GM12878 (cell line): ENCODE results near the gene NAT10. TPM values are rescaled to one million over a fixed set of nuclear protein-coding genes. Genes with fewer than 3 reads are reported as not detected.

ENCODE experiments used
- ATAC-seq: fragments of 200-7000 bp; cut with Tn5 transposase; 3 replicates; pipeline ENCODE4 v1.9.1; 2020; ENCODE audit warnings: mild to moderate bottlenecking, moderate library complexity
- BruUV-seq: library from RNA; stranded (reverse); fragments of 400-500 nt; replicated peaks from 2 replicates; lab custom pipeline; 2021; lab: Mats Ljungman, UMichigan
- CTCF ChIA-PET: fragments of 300-600 bp; sonication (Branson Sonifier 250); formaldehyde crosslinking; extraction: SDS; loops from one replicate; lab custom pipeline; 2021; ENCODE audit warnings: inconsistent platforms; lab: Yijun Ruan, JAX
- POLR2A ChIA-PET: fragments of 350-600 bp; formaldehyde crosslinking; extraction: SDS; loops from one replicate; lab custom pipeline; 2021; ENCODE audit warnings: inconsistent platforms; lab: Charles Lee
- RAD21 ChIA-PET: fragments of 300-600 bp; sonication (Branson Sonifier 250); formaldehyde crosslinking; loops from one replicate; lab custom pipeline; 2023; ENCODE audit warnings: antibody characterized with exemption; ENCODE audit not compliant: unreplicated experiment; lab: Charles Lee
- SMC1A ChIA-PET: fragments of 300-600 bp; sonication (Branson Sonifier 250); formaldehyde crosslinking; loops from one replicate; lab custom pipeline; 2023; ENCODE audit not compliant: unreplicated experiment, uncharacterized antibody; lab: Charles Lee
- DNase-seq: peaks from one replicate; pipeline ENCODE4 v3.0.0-alpha.2; 2011; ENCODE audit warnings: low read depth, low spot score
- FAIRE-seq: peaks from 3 replicates; lab custom pipeline; 2011; peaks lifted over from hg19 to GRCh38; lab: Jason Lieb, UNC
- H2AFZ ChIP-seq: 2 replicates; pipeline ENCODE4 v1.6.0; 2011; ENCODE audit warnings: low read depth, low read length, control low read depth; ENCODE audit not compliant: control insufficient read depth
- H3K27ac ChIP-seq: 2 replicates; pipeline ENCODE4 v1.5.1; 2011; ENCODE audit warnings: control low read depth; ENCODE audit not compliant: control insufficient read depth, insufficient read depth
- H3K27me3 ChIP-seq, 2 experiments: replicated peaks in 1 of 2; 2 replicates each; pipeline versions ENCODE4 v1.6.0 to v1.6.1; 2011; ENCODE audit warnings: low read length in 1 of 2; ENCODE audit not compliant: control insufficient read depth in 2 of 2, insufficient read depth in 2 of 2
- H3K36me3 ChIP-seq, 2 experiments: 2 replicates each; pipeline ENCODE4 v1.5.1; 2011; ENCODE audit warnings: low read length in 1 of 2; ENCODE audit not compliant: control insufficient read depth in 2 of 2, insufficient read depth in 2 of 2
- H3K4me1 ChIP-seq: 2 replicates; pipeline ENCODE4 v1.6.1; 2011; ENCODE audit warnings: mild to moderate bottlenecking, low read length, moderate library complexity, mixed read lengths; ENCODE audit not compliant: control insufficient read depth, insufficient read depth
- H3K4me2 ChIP-seq: 2 replicates; pipeline ENCODE4 v1.6.0; 2011; ENCODE audit warnings: control low read depth; ENCODE audit not compliant: control insufficient read depth, insufficient read depth
- H3K4me3 ChIP-seq: fragments of 200-600 bp; sonication (generic); 2 replicates; pipeline ENCODE4 v1.5.1; 2016
- H3K79me2 ChIP-seq: 2 replicates; pipeline ENCODE4 v1.6.0; 2011; ENCODE audit warnings: low read length; ENCODE audit not compliant: control insufficient read depth, insufficient read depth
- H3K9ac ChIP-seq: 2 replicates; pipeline ENCODE4 v1.8.0; 2011; ENCODE audit warnings: low read length, control low read depth, mixed read lengths; ENCODE audit not compliant: control insufficient read depth, insufficient read depth
- H3K9me3 ChIP-seq: replicated peaks from 3 replicates; pipeline ENCODE4 v1.5.1; 2011; ENCODE audit warnings: mild to moderate bottlenecking, low read length; ENCODE audit not compliant: control insufficient read depth, insufficient read depth
- H4K20me1 ChIP-seq: 2 replicates; pipeline ENCODE4 v1.6.0; 2011; ENCODE audit not compliant: control insufficient read depth, insufficient read depth
- BACH1 ChIP-seq: fragments of 450-650 bp; IDR thresholded peaks from 2 replicates; pipeline ENCODE4 v1.6.1; 2017; ENCODE audit warnings: mild to moderate bottlenecking, borderline replicate concordance
- BMI1 ChIP-seq: fragments of 450-650 bp; IDR thresholded peaks from 2 replicates; pipeline ENCODE4 v1.6.1; 2016; ENCODE audit warnings: mild to moderate bottlenecking, moderate library complexity, borderline replicate concordance
- CHD1 ChIP-seq: IDR thresholded peaks from 2 replicates; pipeline ENCODE4 v1.6.1; 2012; ENCODE audit warnings: low read depth, low read length, improper control_type of control experiment
- CREM ChIP-seq: IDR thresholded peaks from 2 replicates; pipeline ENCODE4 v1.6.1; 2014; ENCODE audit warnings: antibody characterized with exemption, low read depth
- ETV6 ChIP-seq, 2 experiments: fragments of 450-650 bp in 1 of 2; IDR thresholded peaks in 1 of 2; conservative IDR thresholded peaks in 1 of 2; 2 replicates each; pipeline ENCODE4 v1.6.1; 2014; ENCODE audit warnings: antibody characterized with exemption in 1 of 2, borderline replicate concordance in 1 of 2, low read depth in 1 of 2, mild to moderate bottlenecking in 1 of 2, moderate library complexity in 1 of 2
- FOXK2 ChIP-seq: fragments of 450-650 bp; IDR thresholded peaks from 2 replicates; pipeline ENCODE4 v1.6.1; 2017; ENCODE audit warnings: mild to moderate bottlenecking, moderate library complexity
- HCFC1 ChIP-seq: fragments of 150-350 bp; IDR thresholded peaks from 2 replicates; pipeline ENCODE4 v1.6.1; 2014; ENCODE audit warnings: low read length
- HDGF ChIP-seq: fragments of 450-650 bp; IDR thresholded peaks from 2 replicates; pipeline ENCODE4 v1.6.1; 2016; ENCODE audit warnings: antibody characterized with exemption
- NFXL1 ChIP-seq: fragments of 450-650 bp; IDR thresholded peaks from 2 replicates; pipeline ENCODE4 v1.6.1; 2017; ENCODE audit warnings: antibody characterized with exemption, mild to moderate bottlenecking, borderline replicate concordance
- PAX5 ChIP-seq: IDR thresholded peaks from 2 replicates; pipeline ENCODE4 v1.6.1; 2011; ENCODE audit warnings: low read depth, low read length, borderline replicate concordance
- PAX8 ChIP-seq: fragments of 450-650 bp; IDR thresholded peaks from 2 replicates; pipeline ENCODE4 v1.6.1; 2017; ENCODE audit warnings: mild to moderate bottlenecking, moderate library complexity
- POLR2AphosphoS5 ChIP-seq: IDR thresholded peaks from 2 replicates; pipeline ENCODE4 v1.6.1; 2011; ENCODE audit warnings: mild to moderate bottlenecking, low read length, inconsistent platforms
- RAD21 ChIP-seq: IDR thresholded peaks from 2 replicates; pipeline ENCODE4 v1.6.1; 2011; ENCODE audit warnings: mild to moderate bottlenecking, low read depth, low read length, moderate library complexity; ENCODE audit not compliant: insufficient read depth
- RBBP5 ChIP-seq: fragments of 200-600 bp; sonication (generic); conservative IDR thresholded peaks from 2 replicates; pipeline ENCODE4 v1.6.1; 2016
- RUNX3 ChIP-seq: IDR thresholded peaks from 2 replicates; pipeline ENCODE4 v1.6.1; 2012; ENCODE audit warnings: low read length, inconsistent platforms
- STAT1 ChIP-seq: fragments of 450-650 bp; conservative IDR thresholded peaks from 2 replicates; pipeline ENCODE4 v1.6.1; 2014; ENCODE audit warnings: antibody characterized with exemption, mild to moderate bottlenecking
- ZNF217 ChIP-seq: fragments of 450-650 bp; IDR thresholded peaks from 2 replicates; pipeline ENCODE4 v1.6.1; 2017; ENCODE audit warnings: antibody characterized with exemption, mild to moderate bottlenecking
- ZNF274 ChIP-seq: IDR thresholded peaks from one replicate; pipeline ENCODE4 v1.8.0; 2011; ENCODE audit not compliant: insufficient read length, insufficient read depth
- WGBS: methylation state at CpG from one replicate; pipeline ENCODE4 v1.1.6; 2016; ENCODE audit warnings: low lambda C conversion rate; ENCODE audit not compliant: insufficient replicate concordance, insufficient coverage; ENCODE audit errors: missing lambda C conversion rate; 5-methylcytosine and 5-hydroxymethylcytosine counted together
- in situ Hi-C: fragments of 300-500 bp; cut with MboI; formaldehyde crosslinking; loops from 9 replicates; pipeline ENCODE4 v1.14.3; 2018; ENCODE audit warnings: mixed read lengths
- intact Hi-C: fragments of 100-400 bp; cut with micrococcal nuclease; formaldehyde crosslinking; loops from one replicate; pipeline ENCODE4 v1.14.2; 2022; ENCODE audit not compliant: unreplicated experiment
- polyA plus RNA-seq, 11 experiments: library from polyadenylated mRNA; depleted of rRNA in 4 of 11; unstranded in 6 of 11; stranded (reverse) in 5 of 11; fragments of >200 nt; fragmentation: Nextera tagmentation in 4 of 11; fragmentation: Illumina TruSeq in 1 of 11; extraction: Ambion mirVana in 4 of 11; extraction: Trizol in 1 of 11; gene quantifications; 1 replicate in 1 of 11; 2 replicates in 10 of 11; pipeline versions ENCODE4 v1.2.1 to v1.2.3, GENCODE V29; 2011 to 2016; ENCODE audit warnings: inconsistent platforms in 2 of 11, missing spikeins in 2 of 11, low read depth in 1 of 11
- total RNA-seq, 4 experiments: library from RNA; depleted of rRNA in 3 of 4; stranded (reverse); fragments of >200 nt in 3 of 4; fragmentation: Illumina TruSeq in 1 of 4; extraction: Trizol in 1 of 4; gene quantifications; 2 replicates each; pipeline versions ENCODE4 v1.2.1 to v1.2.3, GENCODE V29; 2013 to 2021
- TF ChIP-seq, protein P1 (sequence below): IDR thresholded peaks from 2 replicates; pipeline ENCODE4 v1.6.1; 2012; ENCODE audit warnings: low read length, inconsistent platforms

The NAT10 gene
- total and polyA plus RNA-seq, 10 of the 15 experiments (the other 5 are each of a cell fraction or from before 2014, with no cell fraction given): 45.1 to 95.5 (median 72.8) TPM

DNA sequence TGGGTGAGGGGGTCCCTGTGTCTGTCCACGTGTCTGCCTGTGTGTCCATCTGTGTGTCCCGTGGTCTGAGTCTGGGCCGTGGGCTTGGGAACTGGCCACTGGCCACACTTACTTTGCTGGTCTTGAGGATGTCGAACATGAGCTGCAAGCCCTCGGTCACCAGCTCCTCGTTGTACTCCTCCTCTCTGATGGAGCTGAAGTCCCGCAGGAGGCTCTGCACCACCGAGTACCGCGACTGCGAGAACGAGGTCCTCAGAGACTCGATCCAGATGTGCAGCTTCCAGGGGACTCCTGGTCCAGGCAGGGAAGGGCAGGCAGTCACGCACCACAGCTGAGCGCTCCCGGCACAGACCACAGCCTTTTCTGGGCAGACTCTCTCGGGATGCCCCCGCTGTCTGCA, 55.4 kb downstream of the NAT10 start:
- RAD21 ChIA-PET: no interaction called here
- no peaks in the 10 kb centered on the region for H3K9me3 ChIP-seq
- no peak overlapping the region for H3K4me2 ChIP-seq
- no peak for FAIRE-seq
- no peak overlapping the region for H3K4me3 ChIP-seq
- no peaks in the 10 kb centered on the region for H4K20me1 ChIP-seq
- in situ Hi-C loops: loop anchor here (25.0 kb wide), 1 partner anchor 327 kb away; no protein-coding TSS in a partner anchor
- WGBS: 77% methylated on average over 15 of the region's 18 CpGs
- H3K4me1 ChIP-seq: no peaks in the 10 kb centered on the region
- no peak overlapping the region for H2AFZ ChIP-seq
- H3K27me3 ChIP-seq: no peaks in the 10 kb centered on the region
- CTCF ChIA-PET: interaction anchor here (1.2 kb wide), 1 partner anchor 198 kb away, joined by 3 read pairs; no protein-coding TSS in a partner anchor
- no TSS peak for BruUV-seq
- H3K36me3 ChIP-seq: peaks cover 1 to 3% of the 10 kb centered on the region in 2 experiments; a peak in 1 of 4 replicates
- no peak for TF ChIP-seq HCFC1
- TF ChIP-seq CHD1: no peak
- TF ChIP-seq STAT1: no peak
- TF ChIP-seq HDGF: no peak
- TF ChIP-seq FOXK2: no peak
- no peak for TF ChIP-seq ZNF217
- no peak for TF ChIP-seq PAX8
- TF ChIP-seq NFXL1: no peak
- TF ChIP-seq ZNF274: no peak
- TF ChIP-seq RBBP5: no peak
- no peak for TF ChIP-seq RAD21
- TF ChIP-seq CREM: no peak
- TF ChIP-seq ETV6 (conservative IDR thresholded peaks at IDR 0.05 in 1 of 2, IDR thresholded peaks at IDR 0.05 in 1 of 2; ENCODE audit: borderline replicate concordance in 1 of 2, low read depth in 1 of 2): no peak
- no peak for TF ChIP-seq BMI1
- no peak for TF ChIP-seq PAX5
- TF ChIP-seq POLR2AphosphoS5: no peak
- TF ChIP-seq RUNX3: no peak
- no peak for TF ChIP-seq BACH1
- TF ChIP-seq, protein P1, sequence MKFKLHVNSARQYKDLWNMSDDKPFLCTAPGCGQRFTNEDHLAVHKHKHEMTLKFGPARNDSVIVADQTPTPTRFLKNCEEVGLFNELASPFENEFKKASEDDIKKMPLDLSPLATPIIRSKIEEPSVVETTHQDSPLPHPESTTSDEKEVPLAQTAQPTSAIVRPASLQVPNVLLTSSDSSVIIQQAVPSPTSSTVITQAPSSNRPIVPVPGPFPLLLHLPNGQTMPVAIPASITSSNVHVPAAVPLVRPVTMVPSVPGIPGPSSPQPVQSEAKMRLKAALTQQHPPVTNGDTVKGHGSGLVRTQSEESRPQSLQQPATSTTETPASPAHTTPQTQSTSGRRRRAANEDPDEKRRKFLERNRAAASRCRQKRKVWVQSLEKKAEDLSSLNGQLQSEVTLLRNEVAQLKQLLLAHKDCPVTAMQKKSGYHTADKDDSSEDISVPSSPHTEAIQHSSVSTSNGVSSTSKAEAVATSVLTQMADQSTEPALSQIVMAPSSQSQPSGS: no peak
- TF ChIP-seq, all 136 proteins: peak for 0
- intact Hi-C loops: no loop called here
- ATAC-seq: no peak
- POLR2A ChIA-PET: no interaction called here
- SMC1A ChIA-PET: no interaction called here
- Histone ChIP-seq H3K79me2 (no peaks in the 10 kb centered on the region), H3K27ac (no peak overlapping the region), H3K9ac (no peak overlapping the region)
- DNase-seq: no peak
